T-helper 2 cell treated with Interferon-gamma antibody and Interleukin-4, amounts not matched to agents 100 ng/mL and 5 ng/mL, for 36 hours (primary cell): ENCODE results near the gene RFFL. TPM values are rescaled to one million over a fixed set of nuclear protein-coding genes. Genes with fewer than 3 reads are reported as not detected.
"Not testable (repeated sequence)": the region's sequence is repeated elsewhere in the genome, so short reads cannot be mapped to it uniquely, and the experiment has no call there.

Source experiments
- intact Hi-C: fragments of 100-400 bp; cut with micrococcal nuclease; formaldehyde crosslinking; loops from one replicate; pipeline ENCODE4 v1.15.1; 2023
- total RNA-seq: library from RNA; stranded (reverse); gene quantifications from 2 replicates; pipeline ENCODE4 v1.2.3, GENCODE V29; 2022

RFFL gene
- total RNA-seq, 1 donor from 2014 or later: 30.7 TPM

GRCh38 chr17:35011671-35012216, 51.8 kb downstream of the RFFL start:
- intact Hi-C loops: no loop called here

- intact Hi-C loops: no loop called here
Measured at GRCh38 chr17:35010093-35010492, 53.4 kb downstream of the RFFL start.

GRCh38 chr17:35006961-35007360, 56.5 kb downstream of the RFFL start:
- intact Hi-C loops: no loop called here

- intact Hi-C loops: no loop called here
Measured at GRCh38 chr17:35006345-35006744, 57.2 kb downstream of the RFFL start.

DNA sequence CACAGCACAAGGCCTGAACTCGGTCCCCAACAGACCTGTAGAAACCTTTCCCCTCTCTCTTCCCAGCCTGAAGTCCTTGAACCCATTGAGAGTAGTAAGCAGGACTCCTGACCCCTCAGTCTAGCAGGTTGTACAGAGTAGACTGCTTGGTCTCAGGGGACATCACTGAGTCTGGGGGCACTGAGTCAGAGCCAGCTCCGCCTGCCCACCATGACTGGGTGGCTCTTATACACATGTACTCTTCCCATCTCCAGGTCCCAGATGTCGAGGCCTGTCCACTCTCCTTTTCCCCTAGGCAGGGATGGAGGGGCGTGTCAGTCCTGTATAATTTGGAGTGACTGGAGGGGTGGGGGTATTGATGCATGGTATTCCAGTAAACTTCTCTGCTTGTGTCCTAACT, 59.7 kb downstream of the RFFL start:
- intact Hi-C loops: no loop called here

GRCh38 chr17:35002876-35003551, 60.5 kb downstream of the RFFL start:
- intact Hi-C loops: no loop called here

DNA sequence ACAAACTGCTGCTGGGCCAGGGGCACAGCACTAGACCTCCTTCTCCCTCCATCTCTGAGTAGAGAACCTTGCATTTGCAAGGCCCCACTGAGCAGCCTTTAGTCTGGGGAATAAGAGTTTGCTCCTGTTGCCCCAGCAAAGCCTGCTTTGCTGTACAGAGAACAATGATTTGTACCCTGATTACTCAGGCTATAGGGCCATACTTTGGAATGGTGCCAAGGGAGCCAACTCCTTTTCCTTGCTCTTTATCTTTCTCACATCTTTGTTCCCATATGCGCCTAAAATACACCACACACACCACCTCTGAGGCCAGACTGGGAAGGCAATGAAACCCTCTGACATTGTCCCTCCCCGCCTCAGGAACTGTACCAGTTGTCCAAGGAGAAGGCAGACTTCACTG, 62.0 kb downstream of the RFFL start:
- intact Hi-C loops: no loop called here

DNA sequence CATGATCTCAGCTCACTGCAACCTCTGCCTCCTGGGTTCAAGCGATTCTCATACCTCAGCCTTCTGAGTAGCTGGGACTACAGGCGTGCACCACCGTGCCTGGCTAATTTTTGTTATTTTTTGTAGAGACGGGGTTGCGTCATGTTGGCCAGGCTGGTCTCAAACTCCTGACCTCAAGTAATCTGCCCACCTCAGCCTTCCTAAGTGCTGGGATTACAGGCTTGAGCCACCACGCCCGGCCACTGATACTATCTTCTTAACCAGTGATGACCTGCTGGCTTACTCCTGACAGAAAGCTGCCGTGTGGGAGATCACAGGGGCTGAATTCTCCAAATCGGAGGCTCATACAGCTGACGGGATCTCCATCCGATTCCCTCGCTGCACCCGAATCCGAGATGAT, 62.5 kb downstream of the RFFL start:
- intact Hi-C loops: not testable (repeated sequence)

GRCh38 chr17:34999456-34999855, 64.1 kb downstream of the RFFL start:
- intact Hi-C loops: loop anchor here (2.0 kb wide), 1 partner anchor 63 kb away; the partner anchor contains the start of gene RFFL

GRCh38 chr17:34998205-34998604, 65.3 kb downstream of the RFFL start:
- intact Hi-C loops: loop anchor here (1.0 to 2.0 kb wide), 3 partner anchors 65 to 121 kb away; partner anchors contain the start of genes RAD51D and RFFL

DNA sequence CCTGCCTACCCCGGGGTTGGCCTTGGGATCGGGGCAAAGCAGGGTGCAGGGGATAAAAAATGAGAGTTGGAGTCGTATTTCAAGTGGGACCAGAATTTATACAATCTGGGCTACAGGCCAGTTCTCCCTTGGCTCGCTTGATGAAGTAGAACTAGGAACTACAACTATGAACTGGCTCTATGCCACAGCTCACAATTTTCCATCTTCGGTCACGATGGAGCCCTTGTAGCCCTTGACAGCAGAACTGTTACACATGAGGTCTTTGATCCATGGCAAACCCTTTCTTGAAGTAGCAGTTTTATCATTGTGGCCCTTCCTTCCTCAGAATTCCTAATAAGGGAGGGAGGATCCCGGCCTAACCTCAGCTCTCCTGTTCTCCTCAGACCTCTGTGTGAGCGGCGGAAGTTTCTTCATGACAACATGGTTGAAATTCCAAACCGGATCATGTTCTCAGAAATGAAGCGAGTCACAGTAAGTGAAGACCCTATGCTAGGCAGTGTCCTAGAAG, 66.1 kb downstream of the RFFL start:
- intact Hi-C loops: no loop called here

- intact Hi-C loops: no loop called here
Measured at GRCh38 chr17:34996422-34997285, 66.9 kb downstream of the RFFL start.

DNA sequence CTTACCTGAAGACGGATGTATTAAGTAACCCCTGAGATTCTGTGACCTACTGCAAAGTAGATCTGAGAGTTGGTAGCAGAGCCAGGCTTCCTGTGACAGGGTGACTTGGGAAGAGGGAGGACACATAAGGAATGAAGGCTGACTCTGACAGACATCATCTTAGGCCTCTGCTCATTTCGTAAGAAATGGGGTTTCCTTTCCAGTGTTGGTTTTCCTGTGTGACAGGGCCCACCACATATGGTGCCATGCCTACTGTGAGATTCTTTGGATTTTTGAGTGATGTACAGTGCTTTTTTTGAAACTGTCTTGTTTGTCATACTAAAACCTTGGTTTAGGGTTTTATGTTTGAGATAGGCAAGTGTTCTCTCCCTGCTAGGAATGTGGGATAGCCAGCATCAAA, 70.5 kb downstream of the RFFL start:
- intact Hi-C loops: no loop called here

GRCh38 chr17:34991606-34992005, 71.9 kb downstream of the RFFL start:
- intact Hi-C loops: no loop called here

DNA sequence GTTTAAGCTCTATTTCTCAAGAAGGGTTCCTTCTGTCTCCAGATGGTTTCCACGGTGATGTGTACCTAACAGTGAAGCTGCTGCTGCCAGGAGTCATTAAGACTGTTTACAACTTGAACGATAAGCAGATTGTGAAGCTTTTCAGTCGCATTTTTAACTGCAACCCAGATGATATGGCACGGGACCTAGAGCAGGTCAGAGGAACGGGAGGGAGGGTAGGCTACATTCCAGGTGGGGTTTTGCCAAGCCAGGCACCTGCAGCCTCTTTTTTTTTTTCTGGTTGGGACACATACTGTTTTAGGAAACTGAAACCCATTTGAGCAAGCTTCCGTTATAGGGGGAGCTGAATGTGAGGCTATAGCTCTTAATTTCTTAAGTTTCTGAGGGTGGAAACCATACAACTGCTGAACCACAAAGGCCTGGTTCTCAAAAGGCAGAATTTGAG, 72.6 kb downstream of the RFFL start:
- intact Hi-C loops: no loop called here

GRCh38 chr17:34989473-34989872, 74.0 kb downstream of the RFFL start:
- intact Hi-C loops: no loop called here

DNA sequence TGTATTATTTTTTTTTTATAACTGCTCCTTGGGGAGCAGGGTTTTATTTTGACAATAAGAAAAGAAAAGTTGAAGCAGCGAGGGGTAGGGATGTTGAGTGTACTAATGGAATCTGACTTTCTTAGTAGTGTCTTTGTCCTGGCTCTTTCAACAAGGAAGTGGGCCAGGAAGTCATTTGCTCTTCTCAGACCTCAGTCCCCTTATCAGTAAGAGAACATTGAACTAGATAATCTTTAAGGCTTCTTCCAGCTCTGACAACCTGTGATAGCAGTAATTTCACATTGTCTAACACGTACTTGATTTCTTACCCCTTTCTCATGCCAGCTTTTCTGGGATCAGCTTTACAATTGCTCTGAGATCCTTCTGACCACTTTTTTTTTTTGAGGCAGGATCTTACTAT, 74.9 kb downstream of the RFFL start:
- intact Hi-C loops: no loop called here

GRCh38 chr17:34987232-34987631, 76.3 kb downstream of the RFFL start:
- intact Hi-C loops: no loop called here

GRCh38 chr17:34981538-34982241, 81.8 kb downstream of the RFFL start:
- intact Hi-C loops: loop anchor here (1.0 to 5.0 kb wide), 5 partner anchors 34 to 827 kb away; partner anchors contain the start of genes RFFL and TAF15

- intact Hi-C loops: loop anchor here (1.0 to 5.0 kb wide), 8 partner anchors 20 to 828 kb away; partner anchors contain the start of genes CCT6B, RAD51D, RFFL and TAF15
Measured at GRCh38 chr17:34980681-34981537, 82.6 kb downstream of the RFFL start.
